Trophoblast cell (in vitro differentiated cells and primary cell): Measurements from ENCODE around the gene GPN1.

Source experiments
- DNase-seq, 2 donors: peaks; one replicate each; pipeline ENCODE4 v3.0.0-alpha.2; 2016
- H2AFZ ChIP-seq: 2 replicates; pipeline ENCODE4 v1.6.1; 2013; ENCODE audit warnings: low read length, moderate library complexity, mild to moderate bottlenecking; ENCODE audit not compliant: insufficient read depth, poor library complexity
- H2AK5ac ChIP-seq: 2 replicates; pipeline ENCODE4 v1.6.1; 2013; ENCODE audit warnings: mild to moderate bottlenecking, low read length
- H2BK120ac ChIP-seq: 2 replicates; pipeline ENCODE4 v1.6.1; 2013; ENCODE audit warnings: low read length, mild to moderate bottlenecking, moderate library complexity; ENCODE audit not compliant: insufficient read depth, poor library complexity
- H2BK12ac ChIP-seq: 2 replicates; pipeline ENCODE4 v1.6.1; 2013; ENCODE audit warnings: mild to moderate bottlenecking, low read length, moderate library complexity
- H2BK5ac ChIP-seq: 2 replicates; pipeline ENCODE4 v1.6.1; 2013; ENCODE audit warnings: low read length, low read depth, moderate library complexity, mild to moderate bottlenecking; ENCODE audit not compliant: poor library complexity
- H3K14ac ChIP-seq: 2 replicates; pipeline ENCODE4 v1.6.1; 2013; ENCODE audit warnings: mild to moderate bottlenecking, low read length
- H3K18ac ChIP-seq: 2 replicates; pipeline ENCODE4 v1.6.1; 2013; ENCODE audit warnings: mild to moderate bottlenecking, low read length
- H3K23ac ChIP-seq: 2 replicates; pipeline ENCODE4 v1.6.1; 2013; ENCODE audit warnings: low read length
- H3K27ac ChIP-seq: 2 replicates; pipeline ENCODE4 v1.5.1; 2013; ENCODE audit warnings: low read depth, mild to moderate bottlenecking, inconsistent platforms, low read length, moderate library complexity
- H3K27me3 ChIP-seq: 2 replicates; pipeline ENCODE4 v1.6.1; 2013; ENCODE audit warnings: inconsistent platforms, mild to moderate bottlenecking, low read length, moderate library complexity; ENCODE audit not compliant: insufficient read depth
- H3K36me3 ChIP-seq, 2 experiments: 1 replicate in 1 of 2; 2 replicates in 1 of 2; pipeline ENCODE4 v1.6.1; 2013; ENCODE audit warnings: low read length in 2 of 2, mild to moderate bottlenecking in 2 of 2, moderate library complexity in 1 of 2; ENCODE audit not compliant: insufficient read depth in 2 of 2, control insufficient read depth in 1 of 2
- H3K4ac ChIP-seq: 2 replicates; pipeline ENCODE4 v1.6.1; 2013; ENCODE audit warnings: low read depth, mild to moderate bottlenecking, low read length, moderate library complexity
- H3K4me1 ChIP-seq, 2 experiments: 1 replicate in 1 of 2; 2 replicates in 1 of 2; pipeline ENCODE4 v1.6.1; 2013; ENCODE audit warnings: low read length in 2 of 2, mild to moderate bottlenecking in 2 of 2, moderate library complexity in 1 of 2; ENCODE audit not compliant: insufficient read depth in 2 of 2, control insufficient read depth in 1 of 2
- H3K4me2 ChIP-seq: 2 replicates; pipeline ENCODE4 v1.6.1; 2013; ENCODE audit warnings: inconsistent platforms, mild to moderate bottlenecking, low read length, moderate library complexity
- H3K4me3 ChIP-seq: 2 replicates; pipeline ENCODE4 v1.5.1; 2013; ENCODE audit warnings: mild to moderate bottlenecking, low read depth, low read length, inconsistent platforms
- H3K79me1 ChIP-seq: one replicate; pipeline ENCODE4 v1.6.1; 2013; ENCODE audit warnings: low read length
- H3K79me2 ChIP-seq: 2 replicates; pipeline ENCODE4 v1.6.1; 2013; ENCODE audit warnings: low read length, mild to moderate bottlenecking; ENCODE audit not compliant: control insufficient read depth, insufficient read depth, poor library complexity
- H3K9ac ChIP-seq: 2 replicates; pipeline ENCODE4 v1.6.1; 2013; ENCODE audit warnings: mild to moderate bottlenecking, low read length
- H3K9me3 ChIP-seq: 2 replicates; pipeline ENCODE4 v1.6.1; 2013; ENCODE audit warnings: low read depth, mild to moderate bottlenecking, control low read depth, inconsistent platforms, low read length; ENCODE audit not compliant: insufficient read depth
- H4K12ac ChIP-seq: 2 replicates; pipeline ENCODE4 v1.6.1; 2013; ENCODE audit warnings: low read depth, mild to moderate bottlenecking, low read length, moderate library complexity
- H4K8ac ChIP-seq: 2 replicates; pipeline ENCODE4 v1.6.1; 2013; ENCODE audit warnings: low read depth, mild to moderate bottlenecking, low read length, moderate library complexity
- H4K91ac ChIP-seq: one replicate; pipeline ENCODE4 v1.6.1; 2013; ENCODE audit warnings: low read depth, mild to moderate bottlenecking, low read length, moderate library complexity
- WGBS: extraction: QIAGEN DNeasy Blood & Tissue Kit; methylation state at CpG from one replicate; pipeline ENCODE4 v1.1.7; 2013; ENCODE audit warnings: missing lambda C conversion rate; ENCODE audit not compliant: insufficient read length, insufficient coverage; ENCODE audit errors: extremely low coverage; 5-methylcytosine and 5-hydroxymethylcytosine counted together

Gene GPN1

DNA sequence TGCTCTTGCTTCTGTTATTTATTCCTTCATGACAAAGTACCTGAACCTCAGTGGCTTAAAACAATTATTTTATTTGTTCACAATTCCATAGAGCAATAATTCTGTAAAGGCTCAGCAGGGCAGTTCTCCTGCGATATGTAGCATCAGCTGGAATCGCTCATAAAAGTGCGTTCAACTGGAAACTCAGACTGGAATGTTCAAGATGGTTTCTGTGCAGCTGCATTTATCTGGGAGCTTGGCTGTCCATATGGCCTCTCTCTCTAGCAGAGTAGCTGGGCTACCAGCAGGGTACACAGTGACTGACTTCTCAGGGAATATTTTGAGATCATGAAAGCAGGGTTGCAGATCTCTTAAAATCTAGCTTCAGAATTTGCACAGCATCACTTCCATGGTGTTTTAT lies 13.5 kb upstream of the GPN1 start:
- Histone ChIP-seq H3K14ac (no peak overlapping the region), H3K79me2 (no peaks in the 10 kb centered on the region), H3K18ac (no peak overlapping the region), H3K23ac (no peak overlapping the region), H3K4me1 (no peaks in the 10 kb centered on the region), H2BK12ac (no peak overlapping the region), H3K4me2 (no peak overlapping the region), H3K27ac (no peak overlapping the region), H3K36me3 (peaks cover 4 to 14% of the 10 kb centered on the region in 2 experiments), H2BK120ac (no peak overlapping the region), H3K79me1 (no peaks in the 10 kb centered on the region), H3K4ac (no peak overlapping the region), H2AK5ac (no peak overlapping the region), H3K9me3 (no peaks in the 10 kb centered on the region), H2AFZ (no peak overlapping the region), H4K8ac (no peak overlapping the region), H3K9ac (no peak overlapping the region), H4K12ac (no peak overlapping the region), H3K27me3 (no peaks in the 10 kb centered on the region), H3K4me3 (no peak overlapping the region), H2BK5ac (no peak overlapping the region), H4K91ac (no peak overlapping the region)
- DNase-seq, result no peak
- no CpG with 5 or more reads among the region's 3 CpGs for WGBS

DNA sequence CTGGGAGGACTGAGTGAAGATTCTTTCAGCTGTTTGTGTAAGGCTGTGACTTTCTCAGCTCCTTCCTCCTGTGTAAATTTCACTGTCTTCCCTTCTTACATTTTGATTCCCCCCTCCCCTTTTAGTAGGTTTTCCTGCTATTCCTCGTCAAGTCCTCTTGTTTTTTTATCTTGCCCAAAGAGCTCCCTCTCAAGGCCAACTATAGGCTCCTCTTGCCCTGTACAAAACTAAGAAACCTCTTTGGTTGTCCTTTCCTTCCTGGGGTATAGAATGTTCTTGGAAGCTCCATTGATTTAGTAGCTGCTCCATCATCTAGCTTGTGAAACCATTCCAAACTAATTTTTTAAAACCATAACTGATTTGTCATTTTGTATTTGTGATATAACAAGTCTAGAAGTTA lies 7.3 kb upstream of the GPN1 start:
- no CpG with 5 or more reads among the region's 1 CpG for WGBS
- Histone ChIP-seq H2BK5ac (no peak overlapping the region), H3K9me3 (no peaks in the 10 kb centered on the region), H3K18ac (no peak overlapping the region), H2BK120ac (no peak overlapping the region), H4K91ac (no peak overlapping the region), H3K79me1 (no peaks in the 10 kb centered on the region), H2BK12ac (no peak overlapping the region), H2AFZ (no peak overlapping the region), H3K27me3 (no peaks in the 10 kb centered on the region), H3K36me3 (peaks cover 11 to 18% of the 10 kb centered on the region in 2 experiments), H4K12ac (no peak overlapping the region), H3K79me2 (no peaks in the 10 kb centered on the region), H3K4me3 (no peak overlapping the region), H3K4ac (no peak overlapping the region), H3K23ac (no peak overlapping the region), H3K9ac (no peak overlapping the region), H3K14ac (no peak overlapping the region), H4K8ac (no peak overlapping the region), H3K27ac (no peak overlapping the region), H3K4me2 (no peak overlapping the region), H2AK5ac (no peak overlapping the region), H3K4me1 (no peaks in the 10 kb centered on the region)
- no peak for DNase-seq

DNA sequence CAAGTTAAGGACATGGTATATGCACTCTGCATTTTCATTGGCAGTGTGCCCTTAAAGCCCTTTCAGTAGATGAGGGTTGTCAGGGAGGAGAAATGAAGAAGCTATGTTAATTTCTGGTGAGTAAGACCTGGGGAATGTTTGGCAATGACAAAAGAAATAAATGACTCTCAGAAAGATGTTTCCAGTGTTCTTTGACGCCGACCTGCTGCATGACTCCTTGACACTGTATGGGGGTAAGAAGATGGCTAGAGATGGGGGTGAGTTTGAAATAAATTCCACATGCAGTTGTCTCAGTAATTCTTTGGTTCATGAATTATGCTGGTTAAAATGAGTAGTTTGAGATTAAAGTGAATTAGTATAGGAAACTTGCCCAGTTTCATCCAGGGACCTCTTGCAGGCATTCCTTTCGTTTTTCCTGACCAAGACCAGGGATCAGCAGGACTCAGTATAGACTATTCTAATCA lies 5.9 kb upstream of the GPN1 start:
- Histone ChIP-seq H3K4ac (no peak overlapping the region), H3K4me2 (no peak overlapping the region), H2AFZ (no peak overlapping the region), H2AK5ac (no peak overlapping the region), H3K79me2 (no peaks in the 10 kb centered on the region), H3K4me3 (no peak overlapping the region), H3K4me1 (peaks cover 0 to 2% of the 10 kb centered on the region in 2 experiments), H4K8ac (no peak overlapping the region), H3K14ac (no peak overlapping the region), H2BK5ac (no peak overlapping the region), H3K27ac (no peak overlapping the region), H4K91ac (no peak overlapping the region), H3K79me1 (no peaks in the 10 kb centered on the region), H3K9me3 (no peaks in the 10 kb centered on the region), H3K18ac (no peak overlapping the region), H3K27me3 (no peaks in the 10 kb centered on the region), H2BK12ac (no peak overlapping the region), H3K9ac (no peak overlapping the region), H3K23ac (no peak overlapping the region), H4K12ac (no peak overlapping the region), H3K36me3 (peaks cover 9% of the 10 kb centered on the region in 2 experiments), H2BK120ac (no peak overlapping the region)
- no CpG with 5 or more reads among the region's 3 CpGs for WGBS
- DNase-seq, result peak; percentile 43 to 89

DNA sequence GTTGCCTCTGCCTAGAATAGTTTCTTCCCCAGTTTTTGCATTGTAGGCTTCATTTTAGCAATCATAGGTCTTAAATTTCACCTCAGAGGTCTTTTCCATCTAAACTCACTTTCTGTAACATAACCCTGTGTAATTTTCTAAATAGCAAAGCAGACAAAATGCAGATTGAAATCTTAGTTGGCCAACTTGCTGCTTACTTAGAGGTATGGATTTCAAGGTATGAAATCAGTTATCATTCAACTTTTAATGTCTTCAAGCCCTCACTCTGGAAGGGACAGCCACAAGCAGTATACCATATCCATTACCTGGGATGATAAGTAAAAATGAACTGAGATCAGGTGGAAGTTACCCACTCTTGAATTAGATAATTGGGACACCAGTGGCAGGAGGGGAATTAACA lies 3.9 kb upstream of the GPN1 start:
- no peak overlapping the region for H3K14ac ChIP-seq

More for the DNA sequence above, 3.9 kb upstream of the GPN1 start:
- no peak overlapping the region for H3K9ac ChIP-seq
- H3K4me3 ChIP-seq, result no peak overlapping the region
- no peak overlapping the region for H3K4me2 ChIP-seq
- H3K36me3 ChIP-seq, result peaks cover 7 to 8% of the 10 kb centered on the region in 2 experiments
- H2BK5ac ChIP-seq, result no peak overlapping the region
- peaks cover 2 to 3% of the 10 kb centered on the region in 2 experiments for H3K4me1 ChIP-seq
- no peak overlapping the region for H2AK5ac ChIP-seq
- no peak overlapping the region for H2AFZ ChIP-seq
- no peak overlapping the region for H3K23ac ChIP-seq
- peaks cover 9% of the 10 kb centered on the region for H3K79me1 ChIP-seq
- H3K4ac ChIP-seq, result no peak overlapping the region
- no peak overlapping the region for H4K91ac ChIP-seq
- no peak overlapping the region for H3K27ac ChIP-seq
- H4K12ac ChIP-seq, result no peak overlapping the region
- H3K18ac ChIP-seq, result no peak overlapping the region
- H3K9me3 ChIP-seq, result no peaks in the 10 kb centered on the region
- peak; percentile 19 to 81 for DNase-seq
- no peaks in the 10 kb centered on the region for H3K27me3 ChIP-seq
- H4K8ac ChIP-seq, result no peak overlapping the region
- H3K79me2 ChIP-seq, result peaks cover 3% of the 10 kb centered on the region
- H2BK12ac ChIP-seq, result no peak overlapping the region
- no peak overlapping the region for H2BK120ac ChIP-seq
